ENCODE results near the gene GADD45GIP1.

GRCh38 chr19:12975221-12975741, 18.3 kb upstream of the GADD45GIP1 start:
- TF ChIP-seq CTCF (IDR thresholded peaks at IDR 0.05): no peak
- TF ChIP-seq REST (IDR thresholded peaks at IDR 0.05; ENCODE audit: insufficient read depth in 1 of 2, low read depth in 2 of 2, low read length in 1 of 2): no peak
- TF ChIP-seq POLR2AphosphoS5 (IDR thresholded peaks at IDR 0.05; ENCODE audit: low read depth, low read length): no peak
- no peak for TF ChIP-seq TCF7L2 (IDR thresholded peaks at IDR 0.05; ENCODE audit: low read depth, low read length)
- TF ChIP-seq SIN3A (IDR thresholded peaks at IDR 0.05; ENCODE audit: borderline replicate concordance, insufficient read depth, low read depth, low read length): no peak

Data from Panc1 (cell line).